ENCODE measurements around the gene SLC27A3.

GRCh38 chr1:153780551-153780950 lies 5.3 kb downstream of the SLC27A3 start:
- no peak for TF ChIP-seq SP1 (CRISPR knock-in tag; IDR thresholded peaks at IDR 0.05)
- TF ChIP-seq MEF2D (tag; conservative IDR thresholded peaks at IDR 0.05; ENCODE audit: low read depth) = no peak
- TF ChIP-seq POLR2AphosphoS5 (IDR thresholded peaks at IDR 0.05; ENCODE audit: control insufficient read depth, insufficient read depth, low read depth, low read length) = no peak
- TF ChIP-seq ZBTB26 (CRISPR knock-in tag; IDR thresholded peaks at IDR 0.05) = no peak
- no peak for TF ChIP-seq RFX7 (CRISPR knock-in tag; IDR thresholded peaks at IDR 0.05)
- no peak for TF ChIP-seq ZNF311 (CRISPR knock-in tag; IDR thresholded peaks at IDR 0.05)
- TF ChIP-seq EP300 (IDR thresholded peaks at IDR 0.05; ENCODE audit: low read length) = no peak
- no peak for TF ChIP-seq POLR2A (conservative IDR thresholded peaks at IDR 0.05)
- TF ChIP-seq CTBP1 (IDR thresholded peaks at IDR 0.05; ENCODE audit: borderline replicate concordance) = no peak
- TF ChIP-seq ATF7 (IDR thresholded peaks at IDR 0.05) = no peak
- TF ChIP-seq TSC22D4 (tag; IDR thresholded peaks at IDR 0.05) = no peak
- TF ChIP-seq TEAD4 (IDR thresholded peaks at IDR 0.05; ENCODE audit: low read length) = no peak
- TF ChIP-seq TEAD4 (CRISPR knock-in tag; IDR thresholded peaks at IDR 0.05; ENCODE audit: borderline replicate concordance) = no peak

Measured in K562 (cell line).